Caco-2 (cell line): Measurements from ENCODE around the gene AGAP1. TPM values are rescaled to one million over a fixed set of nuclear protein-coding genes. Genes with fewer than 3 reads are reported as not detected.

Experiments
- BruUV-seq: library from RNA; stranded (reverse); fragments of 400-500 nt; replicated peaks from 2 replicates; lab custom pipeline; 2021; lab: Mats Ljungman, UMichigan
- CTCF ChIA-PET: fragments of 300-600 bp; sonication (Branson Sonifier 250); formaldehyde crosslinking; loops from one replicate; lab custom pipeline; 2022; ENCODE audit warnings: antibody characterized with exemption; lab: Charles Lee
- POLR2A ChIA-PET: fragments of 300-600 bp; sonication (Branson Sonifier 250); formaldehyde crosslinking; loops from one replicate; lab custom pipeline; 2022; ENCODE audit warnings: antibody characterized with exemption; lab: Charles Lee
- DNase-seq, 2 experiments: peaks; one replicate each; pipeline versions ENCODE4 v3.0.0 to v3.0.0-alpha.2; 2020 to 2022
- H3K27me3 ChIP-seq: replicated peaks from 2 replicates; pipeline ENCODE4 v1.6.0; 2011; ENCODE audit warnings: low read length; ENCODE audit not compliant: control insufficient read depth, insufficient read depth
- H3K36me3 ChIP-seq: 2 replicates; pipeline ENCODE4 v1.5.1; 2011; ENCODE audit warnings: low read length; ENCODE audit not compliant: control insufficient read depth, insufficient read depth
- H3K4me1 ChIP-seq: fragments of 250-450 bp; sonication (Bioruptor Pico); 2 replicates; pipeline ENCODE4 v1.5.1; 2020; ENCODE audit warnings: mild to moderate bottlenecking
- H3K4me3 ChIP-seq: 2 replicates; pipeline ENCODE4 v1.5.1; 2011; ENCODE audit warnings: low read depth, mild to moderate bottlenecking, control low read depth, low read length
- H3K9me3 ChIP-seq: fragments of 250-450 bp; sonication (Bioruptor Pico); 2 replicates; pipeline ENCODE4 v1.5.1; 2020; ENCODE audit warnings: mild to moderate bottlenecking, moderate library complexity
- H3K27ac Mint-ChIP-seq: one replicate; pipeline ENCODE4 v1.8.0; 2022; ENCODE audit warnings: mixed read lengths; ENCODE audit not compliant: unreplicated experiment
- H3K27me3 Mint-ChIP-seq: one replicate; pipeline ENCODE4 v1.8.0; 2022; ENCODE audit warnings: mixed read lengths; ENCODE audit not compliant: insufficient read depth, unreplicated experiment
- H3K36me3 Mint-ChIP-seq: one replicate; pipeline ENCODE4 v1.8.0; 2022; ENCODE audit warnings: mild to moderate bottlenecking, mixed read lengths; ENCODE audit not compliant: insufficient read depth, unreplicated experiment
- H3K4me1 Mint-ChIP-seq: one replicate; pipeline ENCODE4 v1.8.0; 2022; ENCODE audit warnings: low read depth, mixed read lengths; ENCODE audit not compliant: unreplicated experiment
- H3K4me3 Mint-ChIP-seq: one replicate; pipeline ENCODE4 v1.8.0; 2022; ENCODE audit warnings: mild to moderate bottlenecking, moderate library complexity, mixed read lengths; ENCODE audit not compliant: unreplicated experiment
- H3K9me3 Mint-ChIP-seq: one replicate; pipeline ENCODE4 v1.8.0; 2022; ENCODE audit warnings: mixed read lengths; ENCODE audit not compliant: unreplicated experiment
- CTCF ChIP-seq, 2 experiments: fragments of 200-600 bp in 1 of 2; IDR thresholded peaks; 1 replicate in 1 of 2; 2 replicates in 1 of 2; pipeline versions ENCODE4 v1.5.1 to v1.8.0; 2011 to 2022; ENCODE audit warnings: antibody characterized with exemption in 1 of 2, control low read depth in 1 of 2, inconsistent platforms in 1 of 2, low read depth in 1 of 2, low read length in 1 of 2, mild to moderate bottlenecking in 1 of 2, moderate library complexity in 1 of 2; ENCODE audit not compliant: insufficient read depth in 1 of 2, severe bottlenecking in 1 of 2, unreplicated experiment in 1 of 2
- intact Hi-C: fragments of 100-400 bp; cut with micrococcal nuclease; formaldehyde crosslinking; loops from one replicate; pipeline ENCODE4 v1.10.0; 2022; ENCODE audit not compliant: unreplicated experiment
- total RNA-seq: library from RNA; stranded (reverse); gene quantifications from 2 replicates; pipeline ENCODE4 v1.2.3, GENCODE V29; 2022

Gene AGAP1
- total RNA-seq, 1 experiment from 2014 or later, result 41.7 TPM

GRCh38 chr2:235864733-235865515, 371.1 kb downstream of the AGAP1 start:
- no peaks in the 10 kb centered on the region for H3K36me3 Mint-ChIP-seq
- BruUV-seq, result no TSS peak
- ChIA-PET CTCF (interaction anchor here (0.6 kb wide), 1 partner anchor 316 kb away, joined by 3 read pairs; no protein-coding TSS in a partner anchor), POLR2A (no interaction called here)
- H3K4me1 Mint-ChIP-seq, result no peaks in the 10 kb centered on the region
- intact Hi-C loops, result no loop called here
- TF ChIP-seq CTCF (IDR thresholded peaks at IDR 0.05; ENCODE audit: insufficient read depth in 1 of 2, low read depth in 1 of 2, low read length in 1 of 2, severe bottlenecking in 1 of 2, unreplicated experiment in 1 of 2), result no peak
- H3K27me3 ChIP-seq, result no peaks in the 10 kb centered on the region
- H3K9me3 ChIP-seq, result no peaks in the 10 kb centered on the region
- no peak for DNase-seq
- H3K9me3 Mint-ChIP-seq, result no peaks in the 10 kb centered on the region
- H3K4me1 ChIP-seq, result no peaks in the 10 kb centered on the region
- no peak overlapping the region for H3K27ac Mint-ChIP-seq
- no peak overlapping the region for H3K4me3 Mint-ChIP-seq
- no peaks in the 10 kb centered on the region; the same call in 1 of the 2 replicates for H3K36me3 ChIP-seq
- no peak overlapping the region for H3K4me3 ChIP-seq
- no peaks in the 10 kb centered on the region for H3K27me3 Mint-ChIP-seq

- Mint-ChIP-seq H3K9me3 (no peaks in the 10 kb centered on the region), H3K36me3 (no peaks in the 10 kb centered on the region), H3K4me3 (no peak overlapping the region), H3K4me1 (no peaks in the 10 kb centered on the region), H3K27ac (no peak overlapping the region), H3K27me3 (no peaks in the 10 kb centered on the region)
- intact Hi-C loops, result no loop called here
- no TSS peak for BruUV-seq
- Histone ChIP-seq H3K36me3 (no peaks in the 10 kb centered on the region; the same call in 1 of the 2 replicates), H3K27me3 (no peaks in the 10 kb centered on the region), H3K9me3 (no peaks in the 10 kb centered on the region), H3K4me1 (no peaks in the 10 kb centered on the region), H3K4me3 (no peak overlapping the region)
- TF ChIP-seq CTCF (IDR thresholded peaks at IDR 0.05; ENCODE audit: insufficient read depth in 1 of 2, low read depth in 1 of 2, low read length in 1 of 2, severe bottlenecking in 1 of 2, unreplicated experiment in 1 of 2), result no peak
- DNase-seq, result no peak
- CTCF ChIA-PET, result no interaction called here
- POLR2A ChIA-PET, result no interaction called here
Measured at GRCh38 chr2:235866373-235866772, 372.5 kb downstream of the AGAP1 start.

- no peak for DNase-seq
- Histone ChIP-seq H3K36me3 (no peaks in the 10 kb centered on the region; the same call in 1 of the 2 replicates), H3K4me1 (no peaks in the 10 kb centered on the region), H3K9me3 (no peaks in the 10 kb centered on the region), H3K27me3 (no peaks in the 10 kb centered on the region), H3K4me3 (no peak overlapping the region)
- CTCF ChIA-PET, result no interaction called here
- H3K27ac Mint-ChIP-seq, result no peak overlapping the region
- H3K9me3 Mint-ChIP-seq, result no peaks in the 10 kb centered on the region
- BruUV-seq, result no TSS peak
- TF ChIP-seq CTCF (IDR thresholded peaks at IDR 0.05; ENCODE audit: insufficient read depth in 1 of 2, low read depth in 1 of 2, low read length in 1 of 2, severe bottlenecking in 1 of 2, unreplicated experiment in 1 of 2), result no peak
- H3K36me3 Mint-ChIP-seq, result no peaks in the 10 kb centered on the region
- no peak overlapping the region for H3K4me3 Mint-ChIP-seq
- intact Hi-C loops, result no loop called here
- POLR2A ChIA-PET, result no interaction called here
- no peaks in the 10 kb centered on the region for H3K4me1 Mint-ChIP-seq
- H3K27me3 Mint-ChIP-seq, result no peaks in the 10 kb centered on the region
Measured at GRCh38 chr2:235868224-235868623, 374.4 kb downstream of the AGAP1 start.
